OCI-LY3 (cell line): ENCODE data around the gene PCF11.

Source experiments
- CTCF ChIP-seq: fragments of 200-600, 300-600 bp; sonication (generic); IDR thresholded peaks from 2 replicates; pipeline ENCODE4 v1.5.1; 2014; ENCODE audit warnings: antibody characterized with exemption, low read length, low read depth
- EZH2phosphoT487 ChIP-seq: fragments of 200-600 bp; shearing (Covaris generic); IDR thresholded peaks from 2 replicates; pipeline ENCODE4 v1.6.1; 2018; ENCODE audit warnings: antibody characterized with exemption, mixed run types, low read depth

GRCh38 chr11:83200035-83200434, 43.1 kb downstream of the PCF11 start:
- TF ChIP-seq CTCF, result no peak
- TF ChIP-seq EZH2phosphoT487, result no peak
